Fibroblast of the aortic adventitia (primary cell): ENCODE results near the gene DHRS7B. TPM values are rescaled to one million over a fixed set of nuclear protein-coding genes. Genes with fewer than 3 reads are reported as not detected.
A peak's percentile ranks its signal among the peaks of the same experiment; 100 is the strongest.

Experiments used
- DNase-seq: peaks from one replicate; pipeline ENCODE4 v3.0.0-alpha.2; 2010; ENCODE audit warnings: low read depth
- H3K4me3 ChIP-seq: 2 replicates; pipeline ENCODE4 v1.5.1; 2011; ENCODE audit warnings: low read depth, mild to moderate bottlenecking, control low read depth, low read length, moderate library complexity
- total RNA-seq: library from RNA; depleted of rRNA; stranded (reverse); fragments of >200 nt; gene quantifications from 2 replicates; pipeline ENCODE4 v1.2.3, GENCODE V29; 2012; ENCODE audit warnings: low replicate concordance
- TF ChIP-seq, protein P1 (sequence below): IDR thresholded peaks from 2 replicates; pipeline ENCODE4 v1.5.1; 2011; ENCODE audit warnings: mild to moderate bottlenecking, low read length, control low read depth, inconsistent platforms; ENCODE audit not compliant: insufficient read depth

The DHRS7B gene
- total RNA-seq, 1 donor: 12.7 TPM

DNA sequence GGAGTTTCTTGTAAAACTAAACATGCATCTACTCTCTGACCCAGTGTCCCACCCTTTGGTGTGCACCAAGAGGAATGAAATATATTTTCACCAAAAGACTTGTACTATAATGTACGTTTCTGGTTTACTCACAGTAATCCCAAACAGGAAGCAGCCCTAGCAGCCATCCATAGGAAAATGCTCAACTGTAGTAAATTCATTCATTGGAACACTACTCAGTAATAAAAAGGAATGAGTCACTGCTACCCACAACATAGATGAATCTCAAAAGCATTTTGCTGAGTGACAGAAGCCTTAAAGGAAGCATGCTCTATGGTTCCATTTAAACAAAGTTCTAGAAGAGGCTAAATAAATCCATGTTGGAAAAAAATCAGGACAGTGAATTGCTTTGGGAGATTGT, 37.6 kb upstream of the DHRS7B start:
- DNase-seq: no peak
- H3K4me3 ChIP-seq: no peak overlapping the region
- TF ChIP-seq, protein P1, sequence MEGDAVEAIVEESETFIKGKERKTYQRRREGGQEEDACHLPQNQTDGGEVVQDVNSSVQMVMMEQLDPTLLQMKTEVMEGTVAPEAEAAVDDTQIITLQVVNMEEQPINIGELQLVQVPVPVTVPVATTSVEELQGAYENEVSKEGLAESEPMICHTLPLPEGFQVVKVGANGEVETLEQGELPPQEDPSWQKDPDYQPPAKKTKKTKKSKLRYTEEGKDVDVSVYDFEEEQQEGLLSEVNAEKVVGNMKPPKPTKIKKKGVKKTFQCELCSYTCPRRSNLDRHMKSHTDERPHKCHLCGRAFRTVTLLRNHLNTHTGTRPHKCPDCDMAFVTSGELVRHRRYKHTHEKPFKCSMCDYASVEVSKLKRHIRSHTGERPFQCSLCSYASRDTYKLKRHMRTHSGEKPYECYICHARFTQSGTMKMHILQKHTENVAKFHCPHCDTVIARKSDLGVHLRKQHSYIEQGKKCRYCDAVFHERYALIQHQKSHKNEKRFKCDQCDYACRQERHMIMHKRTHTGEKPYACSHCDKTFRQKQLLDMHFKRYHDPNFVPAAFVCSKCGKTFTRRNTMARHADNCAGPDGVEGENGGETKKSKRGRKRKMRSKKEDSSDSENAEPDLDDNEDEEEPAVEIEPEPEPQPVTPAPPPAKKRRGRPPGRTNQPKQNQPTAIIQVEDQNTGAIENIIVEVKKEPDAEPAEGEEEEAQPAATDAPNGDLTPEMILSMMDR: no peak

- no peak for DNase-seq
- TF ChIP-seq, protein P1: no peak
- no peak overlapping the region for H3K4me3 ChIP-seq
Observed at GRCh38 chr17:21089933-21090901, 36.5 kb upstream of the DHRS7B start.

- DNase-seq: peak; percentile 35
- TF ChIP-seq, protein P1: no peak
- no peak overlapping the region for H3K4me3 ChIP-seq
Observed at GRCh38 chr17:21090902-21091618, 35.7 kb upstream of the DHRS7B start.

- TF ChIP-seq, protein P1: no peak
- no peak for DNase-seq
- no peak overlapping the region for H3K4me3 ChIP-seq
Observed at GRCh38 chr17:21094298-21094704, 32.5 kb upstream of the DHRS7B start.

- TF ChIP-seq, protein P1: no peak
- H3K4me3 ChIP-seq: no peak overlapping the region
- no peak for DNase-seq
Observed at GRCh38 chr17:21095735-21096134, 31.0 kb upstream of the DHRS7B start.

DNA sequence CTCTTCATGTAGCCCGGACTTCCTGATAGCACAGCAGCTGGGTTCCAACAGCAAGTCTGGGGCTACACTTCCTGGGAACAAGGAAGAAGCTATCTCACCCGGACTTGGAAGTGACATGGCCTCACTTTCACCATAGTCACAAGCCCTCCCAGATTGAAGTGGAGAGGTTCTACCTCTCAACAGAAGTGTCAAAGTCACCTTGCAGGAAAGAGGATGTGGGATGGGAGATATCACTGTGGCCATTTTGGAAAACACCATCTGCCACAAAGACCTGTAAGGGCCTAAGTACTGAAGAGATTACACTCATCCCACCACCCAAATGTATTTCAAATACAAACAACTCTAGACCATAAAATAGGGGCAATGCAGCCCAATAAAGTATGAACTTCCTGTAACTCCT, 29.9 kb upstream of the DHRS7B start:
- no peak overlapping the region for H3K4me3 ChIP-seq
- DNase-seq: no peak
- TF ChIP-seq, protein P1: no peak
